Mesothelial cell of epicardium (in vitro differentiated cells): ENCODE data around the gene PSMD6. TPM values are rescaled to one million over a fixed set of nuclear protein-coding genes. Genes with fewer than 3 reads are reported as not detected.

Experiments used
- DNase-seq, 2 experiments: peaks; one replicate each; pipeline ENCODE4 v3.0.0; 2021; ENCODE audit warnings: low spot score in 2 of 2; ENCODE audit not compliant: unreplicated experiment in 2 of 2
- H3K27ac Mint-ChIP-seq: 2 replicates; pipeline ENCODE4 v1.8.0; 2021; ENCODE audit warnings: mixed read lengths
- H3K27me3 Mint-ChIP-seq: 2 replicates; pipeline ENCODE4 v1.8.0; 2021; ENCODE audit warnings: low read depth, mixed read lengths
- H3K36me3 Mint-ChIP-seq: 2 replicates; pipeline ENCODE4 v1.8.0; 2021; ENCODE audit warnings: mixed read lengths
- H3K4me1 Mint-ChIP-seq: 2 replicates; pipeline ENCODE4 v1.8.0; 2021; ENCODE audit warnings: mixed read lengths
- H3K4me3 Mint-ChIP-seq: 2 replicates; pipeline ENCODE4 v1.8.0; 2021; ENCODE audit warnings: mild to moderate bottlenecking, moderate library complexity, mixed read lengths
- H3K9me3 Mint-ChIP-seq: 2 replicates; pipeline ENCODE4 v1.8.0; 2021; ENCODE audit warnings: mixed read lengths
- total RNA-seq: library from RNA; stranded (reverse); gene quantifications from 3 replicates; pipeline ENCODE4 v1.2.1, GENCODE V29; 2021
- TF ChIP-seq, protein P1 (sequence below): fragments of 200-600 bp; sonication (generic); IDR thresholded peaks from one replicate; pipeline ENCODE4 v1.5.0; 2021; ENCODE audit warnings: antibody characterized with exemption; ENCODE audit not compliant: unreplicated experiment

The PSMD6 gene
- total RNA-seq, 1 donor from 2014 or later, result 73.4 TPM

DNA sequence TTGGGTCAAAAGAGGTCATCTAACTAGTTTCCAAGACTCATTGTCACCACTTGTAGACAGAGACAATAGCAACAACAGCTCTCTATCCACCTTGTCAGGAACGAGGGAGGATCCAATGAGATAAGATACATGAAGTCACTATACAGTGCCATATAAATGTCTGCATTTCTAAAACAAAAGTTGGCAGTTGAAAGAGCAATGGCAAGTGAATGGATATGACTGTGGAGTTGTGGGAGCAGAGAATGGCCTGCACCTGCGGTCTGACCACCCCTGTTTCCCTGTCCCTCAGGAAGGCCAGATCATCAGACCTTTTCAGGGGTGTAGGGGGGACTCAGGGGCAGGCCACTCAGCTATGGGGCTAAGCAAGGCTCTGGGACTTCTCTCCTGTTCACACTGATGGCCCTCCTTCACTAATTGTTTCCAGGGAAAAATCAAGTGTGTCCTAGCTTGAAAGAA, 40.7 kb upstream of the PSMD6 start:
- Mint-ChIP-seq H3K36me3 (no peaks in the 10 kb centered on the region), H3K27me3 (peaks cover 9% of the 10 kb centered on the region), H3K4me3 (no peak overlapping the region), H3K4me1 (peaks cover 28% of the 10 kb centered on the region), H3K27ac (no peak overlapping the region), H3K9me3 (peaks cover 3% of the 10 kb centered on the region)
- DNase-seq, result no peak
- TF ChIP-seq, protein P1, sequence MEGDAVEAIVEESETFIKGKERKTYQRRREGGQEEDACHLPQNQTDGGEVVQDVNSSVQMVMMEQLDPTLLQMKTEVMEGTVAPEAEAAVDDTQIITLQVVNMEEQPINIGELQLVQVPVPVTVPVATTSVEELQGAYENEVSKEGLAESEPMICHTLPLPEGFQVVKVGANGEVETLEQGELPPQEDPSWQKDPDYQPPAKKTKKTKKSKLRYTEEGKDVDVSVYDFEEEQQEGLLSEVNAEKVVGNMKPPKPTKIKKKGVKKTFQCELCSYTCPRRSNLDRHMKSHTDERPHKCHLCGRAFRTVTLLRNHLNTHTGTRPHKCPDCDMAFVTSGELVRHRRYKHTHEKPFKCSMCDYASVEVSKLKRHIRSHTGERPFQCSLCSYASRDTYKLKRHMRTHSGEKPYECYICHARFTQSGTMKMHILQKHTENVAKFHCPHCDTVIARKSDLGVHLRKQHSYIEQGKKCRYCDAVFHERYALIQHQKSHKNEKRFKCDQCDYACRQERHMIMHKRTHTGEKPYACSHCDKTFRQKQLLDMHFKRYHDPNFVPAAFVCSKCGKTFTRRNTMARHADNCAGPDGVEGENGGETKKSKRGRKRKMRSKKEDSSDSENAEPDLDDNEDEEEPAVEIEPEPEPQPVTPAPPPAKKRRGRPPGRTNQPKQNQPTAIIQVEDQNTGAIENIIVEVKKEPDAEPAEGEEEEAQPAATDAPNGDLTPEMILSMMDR, result no peak

DNA sequence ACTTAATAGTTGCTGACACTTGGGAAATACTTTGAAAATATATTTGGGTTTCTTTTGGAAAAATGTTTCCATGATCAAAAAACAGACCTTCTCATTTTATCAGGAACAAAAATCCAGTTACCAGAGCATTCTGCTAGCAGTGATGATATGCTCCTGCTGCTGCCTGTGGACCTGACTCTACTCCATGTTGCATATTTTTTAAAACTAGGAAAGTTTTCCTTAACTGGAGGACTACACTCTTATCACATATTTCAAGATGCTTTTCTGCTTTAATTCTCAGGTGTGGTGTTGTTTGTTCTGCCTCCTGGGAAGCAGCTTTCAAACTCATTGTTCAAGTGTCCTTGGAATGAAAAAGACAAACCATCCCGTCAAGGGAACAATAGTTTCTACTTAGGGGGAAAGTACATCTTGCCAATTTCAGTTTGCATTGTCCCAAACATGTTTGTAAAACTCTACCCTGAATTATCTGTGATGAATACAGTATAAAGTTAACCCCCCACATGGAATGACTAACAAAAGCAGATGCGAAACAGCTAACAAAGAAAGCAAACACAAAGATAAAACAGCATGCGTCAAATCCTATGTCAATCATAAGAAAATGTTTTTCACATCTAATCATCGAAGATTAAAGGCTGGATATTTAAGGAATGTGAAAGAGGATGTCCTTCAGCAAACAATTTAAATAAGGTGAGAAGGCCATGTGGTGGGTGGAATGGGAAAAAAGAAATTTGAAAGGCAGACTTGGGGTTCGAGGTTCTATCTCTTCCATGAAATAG, 40.1 kb upstream of the PSMD6 start:
- no peaks in the 10 kb centered on the region for H3K36me3 Mint-ChIP-seq
- H3K27ac Mint-ChIP-seq, result no peak overlapping the region
- no peak overlapping the region for H3K4me3 Mint-ChIP-seq
- DNase-seq, result no peak
- no peaks in the 10 kb centered on the region for H3K9me3 Mint-ChIP-seq
- peaks cover 8% of the 10 kb centered on the region for H3K27me3 Mint-ChIP-seq
- peaks cover 33% of the 10 kb centered on the region for H3K4me1 Mint-ChIP-seq
- TF ChIP-seq, protein P1, result no peak

DNA sequence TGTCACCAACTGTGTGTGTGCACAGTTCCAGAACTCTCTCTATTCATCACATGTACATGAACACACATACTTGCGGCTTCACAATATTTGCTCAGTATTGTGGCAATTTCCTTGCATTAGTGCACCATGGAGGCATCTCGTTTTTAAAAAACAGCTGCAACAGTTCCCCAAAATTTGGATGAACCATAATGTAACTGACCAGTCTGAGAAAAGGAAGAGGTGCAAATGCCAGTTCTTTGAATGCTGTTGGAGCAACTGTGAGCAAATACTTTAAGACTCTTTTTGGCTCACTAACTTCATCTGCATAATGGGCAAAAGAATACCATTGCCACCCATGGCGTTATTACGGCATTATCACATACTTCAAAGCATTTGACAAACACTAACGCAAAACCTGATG, 38.3 kb upstream of the PSMD6 start:
- H3K27ac Mint-ChIP-seq, result no peak overlapping the region
- DNase-seq, result no peak
- no peaks in the 10 kb centered on the region for H3K9me3 Mint-ChIP-seq
- H3K36me3 Mint-ChIP-seq, result no peaks in the 10 kb centered on the region
- peaks cover 35% of the 10 kb centered on the region for H3K4me1 Mint-ChIP-seq
- H3K27me3 Mint-ChIP-seq, result peaks cover 8% of the 10 kb centered on the region
- TF ChIP-seq, protein P1, result no peak
- no peak overlapping the region for H3K4me3 Mint-ChIP-seq

DNA sequence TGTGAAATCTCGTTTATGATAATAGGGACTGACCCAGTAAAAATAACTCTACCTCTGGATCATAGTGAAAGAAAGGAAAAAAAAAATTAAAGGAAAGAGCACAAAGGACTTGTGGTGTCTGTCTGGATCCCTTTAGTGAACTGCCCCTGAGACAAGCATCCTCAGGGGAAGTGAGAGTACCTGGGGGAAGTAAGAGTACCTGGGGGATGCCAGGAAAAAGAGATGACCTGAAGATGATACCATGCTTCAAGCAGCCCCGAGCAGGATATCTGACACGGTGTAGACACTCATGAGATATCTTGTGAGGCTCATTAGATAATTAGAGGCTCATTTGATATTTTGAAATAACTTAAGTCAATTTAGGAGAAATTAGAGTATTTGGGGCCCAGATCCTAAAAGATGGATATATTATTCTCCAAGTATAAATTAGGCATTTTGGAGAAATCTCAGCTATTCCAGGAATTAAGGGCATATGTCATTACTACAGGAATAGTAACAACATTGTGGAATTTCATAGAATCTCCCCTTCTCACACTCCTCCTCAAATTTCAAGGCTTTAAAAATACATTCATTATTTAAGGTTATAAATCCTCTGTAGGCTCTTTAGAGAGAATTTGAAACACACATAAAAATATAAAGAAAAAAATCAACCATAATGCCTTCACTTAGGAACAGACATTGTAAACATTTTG, 36.3 kb upstream of the PSMD6 start:
- TF ChIP-seq, protein P1, result no peak
- no peak for DNase-seq
- Mint-ChIP-seq H3K27ac (peak overlapping the region; percentile 60), H3K4me3 (no peak overlapping the region), H3K9me3 (no peaks in the 10 kb centered on the region), H3K36me3 (no peaks in the 10 kb centered on the region), H3K27me3 (peaks cover 8% of the 10 kb centered on the region), H3K4me1 (peaks cover 35% of the 10 kb centered on the region)

DNA sequence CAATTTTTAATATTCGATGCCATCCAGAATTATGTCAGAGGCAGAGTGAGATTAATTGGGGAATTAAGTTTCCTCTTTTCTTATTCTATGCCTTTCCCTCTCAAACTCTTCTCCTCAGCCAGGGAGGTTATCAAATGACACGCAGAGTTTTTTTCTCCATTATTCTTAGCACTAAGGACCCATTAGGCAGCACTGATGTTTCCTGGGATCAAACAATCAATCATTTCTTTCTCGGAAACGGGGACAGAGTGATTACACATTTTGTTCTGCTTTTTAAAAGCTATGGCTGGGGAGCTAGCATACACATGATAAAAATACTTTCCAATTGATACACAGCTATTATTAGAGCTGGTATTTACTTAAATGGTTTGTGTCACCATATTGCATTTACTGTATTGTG, 35.3 kb upstream of the PSMD6 start:
- H3K36me3 Mint-ChIP-seq, result no peaks in the 10 kb centered on the region
- H3K4me1 Mint-ChIP-seq, result peaks cover 31% of the 10 kb centered on the region
- H3K27me3 Mint-ChIP-seq, result peaks cover 4% of the 10 kb centered on the region
- no peaks in the 10 kb centered on the region for H3K9me3 Mint-ChIP-seq
- TF ChIP-seq, protein P1, result no peak
- no peak overlapping the region for H3K4me3 Mint-ChIP-seq
- no peak overlapping the region for H3K27ac Mint-ChIP-seq
- DNase-seq, result no peak
